ENCODE measurements around the gene CCDC122.
"Not testable (repeated sequence)": the region's sequence is repeated elsewhere in the genome, so short reads cannot be mapped to it uniquely, and the experiment has no call there.

The CCDC122 gene

DNA sequence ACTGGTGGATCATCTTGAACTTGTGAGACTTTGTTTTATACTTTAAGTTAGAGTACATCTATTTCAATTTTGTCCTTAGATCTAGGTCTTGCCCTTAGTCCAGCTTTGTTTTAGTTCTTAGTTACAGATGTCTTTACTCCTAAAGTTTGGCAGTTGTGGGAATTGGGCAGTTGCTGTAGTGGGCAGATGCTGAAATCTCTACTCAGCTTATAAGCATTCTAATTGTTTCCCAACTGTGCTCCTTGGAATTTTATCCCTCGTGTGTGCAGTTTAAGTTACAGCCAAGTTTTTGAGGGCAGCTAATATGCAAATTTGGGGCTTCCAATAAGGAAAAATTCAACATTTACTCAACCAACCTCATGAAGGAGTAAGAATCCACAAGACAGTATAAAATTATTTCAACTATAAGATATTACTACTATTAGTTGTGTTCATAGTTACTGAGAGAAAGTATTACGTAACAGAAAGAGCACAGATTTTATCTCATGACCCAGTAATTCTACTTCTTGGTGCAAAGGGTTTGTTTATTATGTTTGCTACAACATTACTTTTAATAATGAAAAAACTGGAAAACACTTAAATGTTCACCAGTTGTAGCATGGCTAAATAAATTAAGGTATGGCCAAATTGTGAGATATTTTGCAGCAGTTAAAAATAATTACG, 32.9 kb downstream of the CCDC122 start:
- Histone ChIP-seq H3K9me3 (ENCODE audit: control insufficient read depth, low read length) (peaks cover 16% of the 10 kb centered on the region), H3K36me3 (ENCODE audit: control insufficient read depth, insufficient read depth, low read length) (peaks cover 3% of the 10 kb centered on the region), H3K27ac (ENCODE audit: low read depth, low read length, severe bottlenecking) (no peak overlapping the region), H3K4me3 (ENCODE audit: extremely low read depth, insufficient read depth, low read length, poor library complexity, severe bottlenecking) (no peak overlapping the region), H3K4me1 (ENCODE audit: control insufficient read depth, insufficient read depth, low read length, poor library complexity, severe bottlenecking) (peaks cover 4% of the 10 kb centered on the region)
- no CpG with 5 or more reads among the region's 3 CpGs for WGBS, 2 experiments (ENCODE audit: insufficient coverage in 2 of 2)

DNA sequence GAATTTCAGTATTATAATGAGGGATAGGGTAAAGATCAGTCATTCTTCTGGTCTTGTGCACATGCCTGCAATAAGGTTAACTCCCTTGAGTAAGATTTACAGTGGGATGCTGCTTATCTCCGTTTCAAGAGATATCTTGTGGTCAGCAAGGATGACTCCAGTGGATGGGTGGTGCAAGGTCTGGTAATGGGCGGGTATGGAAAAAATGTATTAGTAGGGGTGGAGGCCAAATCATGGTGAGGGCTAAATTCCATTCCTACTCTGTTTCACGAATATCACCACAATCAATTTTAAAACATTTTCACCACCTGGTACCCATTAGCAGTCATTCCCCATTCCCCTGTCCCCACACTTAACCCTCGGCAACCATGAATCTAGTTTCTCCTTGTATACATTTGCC, 40.6 kb downstream of the CCDC122 start:
- no peak overlapping the region for H3K27ac ChIP-seq (ENCODE audit: low read depth, low read length, severe bottlenecking)
- H3K36me3 ChIP-seq (ENCODE audit: control insufficient read depth, insufficient read depth, low read length), result no peaks in the 10 kb centered on the region
- no peak overlapping the region for H3K4me3 ChIP-seq (ENCODE audit: extremely low read depth, insufficient read depth, low read length, poor library complexity, severe bottlenecking)
- 83 to 86% methylated on average over 1 to 2 of the region's 4 CpGs for WGBS, 2 experiments (ENCODE audit: insufficient coverage in 2 of 2)
- H3K9me3 ChIP-seq (ENCODE audit: control insufficient read depth, low read length), result no peaks in the 10 kb centered on the region
- H3K4me1 ChIP-seq (ENCODE audit: control insufficient read depth, insufficient read depth, low read length, poor library complexity, severe bottlenecking), result peaks cover 3% of the 10 kb centered on the region

DNA sequence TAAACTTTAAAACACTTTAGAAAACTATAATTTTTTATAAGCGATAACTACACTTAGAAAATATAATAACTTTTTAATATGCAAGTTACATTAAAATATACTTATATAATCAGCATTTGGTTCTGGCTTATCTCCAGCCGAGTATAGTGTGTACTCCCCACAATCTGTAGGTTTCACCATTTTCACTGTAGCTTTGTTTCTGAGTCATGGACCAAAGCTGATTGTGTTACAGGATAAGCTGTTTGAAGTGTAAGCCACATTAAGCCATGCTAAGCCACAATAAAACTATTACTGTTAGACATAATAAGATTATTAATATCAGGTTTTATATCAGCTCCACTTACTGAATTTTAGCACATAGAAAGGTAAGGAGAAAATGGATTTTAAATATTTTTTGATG, 43.8 kb downstream of the CCDC122 start:
- no peaks in the 10 kb centered on the region for H3K9me3 ChIP-seq (ENCODE audit: control insufficient read depth, low read length)
- WGBS, 2 experiments (ENCODE audit: insufficient coverage in 2 of 2), result no CpG with 5 or more reads among the region's 2 CpGs
- H3K27ac ChIP-seq (ENCODE audit: low read depth, low read length, severe bottlenecking), result no peak overlapping the region
- no peak overlapping the region for H3K4me3 ChIP-seq (ENCODE audit: extremely low read depth, insufficient read depth, low read length, poor library complexity, severe bottlenecking)
- peaks cover 3% of the 10 kb centered on the region for H3K4me1 ChIP-seq (ENCODE audit: control insufficient read depth, insufficient read depth, low read length, poor library complexity, severe bottlenecking)
- H3K36me3 ChIP-seq (ENCODE audit: control insufficient read depth, insufficient read depth, low read length), result no peaks in the 10 kb centered on the region

DNA sequence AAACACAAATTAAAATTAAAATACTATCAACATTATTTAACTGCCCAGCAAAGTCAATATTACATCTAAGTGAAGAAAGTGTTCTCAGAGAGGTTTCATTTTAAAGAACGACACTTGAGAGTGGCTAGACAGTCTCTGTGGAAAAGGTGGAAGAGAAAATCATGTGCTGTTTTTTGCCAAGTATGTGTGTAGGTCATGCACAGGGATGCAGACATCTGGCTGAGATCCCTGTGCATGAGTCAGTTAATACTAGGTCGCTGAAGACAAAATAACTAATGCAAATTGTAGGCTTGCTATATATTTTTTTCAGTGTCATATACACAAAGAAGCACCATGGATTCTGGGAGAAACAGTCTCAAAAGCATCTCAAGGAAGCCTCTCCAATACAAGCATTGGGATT, 48.5 kb downstream of the CCDC122 start:
- Histone ChIP-seq H3K4me3 (ENCODE audit: extremely low read depth, insufficient read depth, low read length, poor library complexity, severe bottlenecking) (no peak overlapping the region), H3K9me3 (ENCODE audit: control insufficient read depth, low read length) (no peaks in the 10 kb centered on the region), H3K36me3 (ENCODE audit: control insufficient read depth, insufficient read depth, low read length) (no peaks in the 10 kb centered on the region), H3K4me1 (ENCODE audit: control insufficient read depth, insufficient read depth, low read length, poor library complexity, severe bottlenecking) (no peaks in the 10 kb centered on the region), H3K27ac (ENCODE audit: low read depth, low read length, severe bottlenecking) (no peak overlapping the region)
- 100% methylated on average over 1 of the region's 2 CpGs; no CpG with 5 or more reads in 1 of the 2 experiments for WGBS, 2 experiments (ENCODE audit: insufficient coverage in 2 of 2)

DNA sequence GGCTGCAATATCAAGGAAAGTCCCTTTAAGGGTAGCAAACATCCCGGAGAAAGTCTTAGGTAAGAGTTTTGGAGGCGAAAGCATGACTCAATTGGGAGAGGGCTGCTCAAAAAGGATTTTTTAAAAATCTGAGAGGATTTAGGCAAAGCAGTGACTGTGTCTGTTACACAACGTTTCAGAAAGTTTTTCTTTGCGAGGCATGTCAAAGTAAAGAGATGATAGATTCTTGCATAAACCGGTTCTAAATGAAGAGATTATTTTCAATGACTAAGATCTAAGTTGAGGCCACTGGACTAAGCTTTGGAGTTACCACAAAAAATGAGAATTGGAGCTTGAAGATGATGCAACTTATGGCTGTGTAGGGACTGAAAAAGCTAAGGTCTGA, 49.1 kb downstream of the CCDC122 start:
- H3K27ac ChIP-seq (ENCODE audit: low read depth, low read length, severe bottlenecking), result no peak overlapping the region
- 88 to 91% methylated on average over 5 of the region's 5 CpGs for WGBS, 2 experiments (ENCODE audit: insufficient coverage in 2 of 2)

DNA sequence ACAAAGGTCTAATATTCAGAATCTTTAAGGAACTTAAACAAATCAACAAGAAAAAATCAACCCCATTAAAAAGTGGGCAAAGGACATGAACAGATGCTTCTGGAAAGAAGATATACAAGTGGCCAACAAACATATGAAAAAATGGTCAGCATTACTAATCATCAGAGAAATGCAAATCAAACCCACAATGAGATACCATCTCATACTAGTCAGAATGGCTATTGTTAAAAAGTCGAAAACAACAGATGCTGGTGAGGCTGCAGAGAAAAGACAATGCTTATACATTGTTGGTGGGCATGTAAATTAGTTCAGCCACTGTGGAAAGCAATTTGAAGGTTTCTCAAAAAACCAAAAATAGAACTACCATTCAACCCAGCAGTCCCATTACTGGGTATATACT, 54.9 kb downstream of the CCDC122 start:
- not testable (repeated sequence) for H3K9me3 ChIP-seq (ENCODE audit: control insufficient read depth, low read length); H3K27ac ChIP-seq (ENCODE audit: low read depth, low read length, severe bottlenecking); H3K4me3 ChIP-seq (ENCODE audit: extremely low read depth, insufficient read depth, low read length, poor library complexity, severe bottlenecking); H3K4me1 ChIP-seq (ENCODE audit: control insufficient read depth, insufficient read depth, low read length, poor library complexity, severe bottlenecking); H3K36me3 ChIP-seq (ENCODE audit: control insufficient read depth, insufficient read depth, low read length)
- no CpG with 5 or more reads among the region's 1 CpG for WGBS, 2 experiments (ENCODE audit: insufficient coverage in 2 of 2)

More for the DNA sequence above, 49.1 kb downstream of the CCDC122 start:
- H3K36me3 ChIP-seq (ENCODE audit: control insufficient read depth, insufficient read depth, low read length), result no peaks in the 10 kb centered on the region
- no peaks in the 10 kb centered on the region for H3K9me3 ChIP-seq (ENCODE audit: control insufficient read depth, low read length)
- H3K4me3 ChIP-seq (ENCODE audit: extremely low read depth, insufficient read depth, low read length, poor library complexity, severe bottlenecking), result no peak overlapping the region
- H3K4me1 ChIP-seq (ENCODE audit: control insufficient read depth, insufficient read depth, low read length, poor library complexity, severe bottlenecking), result no peaks in the 10 kb centered on the region

DNA sequence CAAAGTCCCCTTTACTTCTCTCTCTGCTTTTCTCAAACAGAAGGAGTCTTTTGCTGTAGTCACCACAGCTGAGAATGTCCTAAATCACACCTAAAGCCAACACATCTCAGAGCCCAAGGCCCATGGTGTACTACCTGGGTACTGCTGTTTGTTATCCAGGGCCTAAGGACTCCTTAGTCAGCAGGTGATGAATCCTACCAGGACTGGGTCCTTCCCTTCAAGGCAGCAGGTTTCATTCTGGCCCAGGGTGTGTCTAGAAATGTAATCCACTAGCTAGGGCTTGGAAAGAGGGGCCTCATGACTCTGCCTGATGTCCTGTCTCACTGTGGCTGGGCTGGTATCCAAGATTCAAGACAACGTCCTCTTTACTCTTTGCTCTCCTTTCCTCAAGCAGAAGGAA, 56.6 kb downstream of the CCDC122 start:
- H3K36me3 ChIP-seq (ENCODE audit: control insufficient read depth, insufficient read depth, low read length), result no peaks in the 10 kb centered on the region
- 71 to 100% methylated on average over 1 of the region's 1 CpG for WGBS, 2 experiments (ENCODE audit: insufficient coverage in 2 of 2)

DNA sequence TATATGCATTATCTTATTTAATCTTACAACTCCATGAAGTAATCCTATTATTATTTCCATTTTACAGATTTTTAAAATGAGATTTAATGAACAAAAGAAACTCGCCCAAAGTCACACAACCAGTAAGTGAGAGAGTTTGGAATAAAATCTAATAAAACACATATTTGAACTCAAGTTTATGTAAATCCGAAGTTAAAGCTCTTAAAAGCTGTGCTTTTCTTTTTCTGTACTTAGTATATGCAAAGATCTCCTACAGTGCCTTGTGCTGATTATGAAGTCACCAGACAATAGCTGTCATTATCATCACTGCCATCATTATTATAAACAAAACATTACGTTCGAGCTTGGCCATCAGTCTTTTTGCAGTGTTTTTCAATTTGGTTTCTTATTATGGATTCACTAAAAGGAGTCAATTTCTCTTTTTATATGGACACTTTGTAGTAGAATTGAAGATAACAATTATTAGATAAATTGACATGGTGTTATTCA, 63.1 kb downstream of the CCDC122 start:
- 83% methylated on average over 2 of the region's 4 CpGs; no CpG with 5 or more reads in 1 of the 2 experiments for WGBS, 2 experiments (ENCODE audit: insufficient coverage in 2 of 2)
- Histone ChIP-seq H3K27ac (ENCODE audit: low read depth, low read length, severe bottlenecking) (no peak overlapping the region), H3K9me3 (ENCODE audit: control insufficient read depth, low read length) (no peaks in the 10 kb centered on the region), H3K36me3 (ENCODE audit: control insufficient read depth, insufficient read depth, low read length) (no peaks in the 10 kb centered on the region), H3K4me1 (ENCODE audit: control insufficient read depth, insufficient read depth, low read length, poor library complexity, severe bottlenecking) (peaks cover 25% of the 10 kb centered on the region), H3K4me3 (ENCODE audit: extremely low read depth, insufficient read depth, low read length, poor library complexity, severe bottlenecking) (no peak overlapping the region)

More for the DNA sequence above, 56.6 kb downstream of the CCDC122 start:
- no peak overlapping the region for H3K27ac ChIP-seq (ENCODE audit: low read depth, low read length, severe bottlenecking)
- no peaks in the 10 kb centered on the region for H3K4me1 ChIP-seq (ENCODE audit: control insufficient read depth, insufficient read depth, low read length, poor library complexity, severe bottlenecking)
- no peak overlapping the region for H3K4me3 ChIP-seq (ENCODE audit: extremely low read depth, insufficient read depth, low read length, poor library complexity, severe bottlenecking)
- H3K9me3 ChIP-seq (ENCODE audit: control insufficient read depth, low read length), result no peaks in the 10 kb centered on the region

DNA sequence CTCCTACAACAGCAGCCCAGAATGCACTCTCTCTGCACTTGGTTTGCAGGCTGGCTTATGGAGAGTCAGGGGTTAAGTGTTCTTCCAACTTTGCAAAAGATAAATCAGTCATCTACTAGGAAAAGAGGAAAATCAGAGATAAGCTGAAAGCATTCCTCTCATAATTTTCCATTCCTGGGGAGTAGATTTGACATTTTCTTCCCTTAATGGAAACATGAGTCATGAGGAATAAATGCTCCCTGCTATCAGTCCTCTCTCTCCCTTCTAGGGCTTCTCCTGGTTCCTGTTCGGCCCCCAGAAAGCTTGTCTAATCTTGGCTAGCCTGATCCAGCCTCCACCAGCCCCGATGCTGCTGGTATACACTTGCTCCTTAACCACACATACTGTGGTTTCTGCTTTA, 64.3 kb downstream of the CCDC122 start:
- Histone ChIP-seq H3K4me1 (ENCODE audit: control insufficient read depth, insufficient read depth, low read length, poor library complexity, severe bottlenecking) (peaks cover 25% of the 10 kb centered on the region), H3K4me3 (ENCODE audit: extremely low read depth, insufficient read depth, low read length, poor library complexity, severe bottlenecking) (no peak overlapping the region), H3K27ac (ENCODE audit: low read depth, low read length, severe bottlenecking) (peak overlapping the region; percentile 86), H3K36me3 (ENCODE audit: control insufficient read depth, insufficient read depth, low read length) (no peaks in the 10 kb centered on the region), H3K9me3 (ENCODE audit: control insufficient read depth, low read length) (no peaks in the 10 kb centered on the region)
- 10 to 40% methylated on average over 2 of the region's 2 CpGs for WGBS, 2 experiments (ENCODE audit: insufficient coverage in 2 of 2)

DNA sequence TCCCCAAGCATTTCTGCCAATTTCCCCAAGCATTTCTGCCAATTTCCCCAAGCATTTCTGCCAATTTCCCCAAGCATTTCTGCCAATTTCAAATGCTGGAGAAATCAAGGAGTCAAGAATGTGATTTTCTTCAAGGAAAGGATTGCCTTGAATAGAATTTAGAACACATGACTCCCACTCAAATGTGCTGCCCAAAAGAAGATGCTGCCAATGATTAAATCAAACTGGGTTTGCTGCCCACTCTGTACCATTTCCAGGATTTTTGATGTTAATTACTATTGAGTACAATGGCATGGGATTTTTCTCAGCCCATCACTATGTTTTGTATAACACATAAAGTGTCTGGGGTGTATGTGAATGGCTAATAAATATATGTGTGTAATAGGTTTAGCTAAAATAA, 70.9 kb downstream of the CCDC122 start:
- H3K36me3 ChIP-seq (ENCODE audit: control insufficient read depth, insufficient read depth, low read length), result no peaks in the 10 kb centered on the region
- no peaks in the 10 kb centered on the region for H3K9me3 ChIP-seq (ENCODE audit: control insufficient read depth, low read length)
- H3K4me1 ChIP-seq (ENCODE audit: control insufficient read depth, insufficient read depth, low read length, poor library complexity, severe bottlenecking), result peaks cover 6% of the 10 kb centered on the region
- no peak overlapping the region for H3K4me3 ChIP-seq (ENCODE audit: extremely low read depth, insufficient read depth, low read length, poor library complexity, severe bottlenecking)
- H3K27ac ChIP-seq (ENCODE audit: low read depth, low read length, severe bottlenecking), result no peak overlapping the region

DNA sequence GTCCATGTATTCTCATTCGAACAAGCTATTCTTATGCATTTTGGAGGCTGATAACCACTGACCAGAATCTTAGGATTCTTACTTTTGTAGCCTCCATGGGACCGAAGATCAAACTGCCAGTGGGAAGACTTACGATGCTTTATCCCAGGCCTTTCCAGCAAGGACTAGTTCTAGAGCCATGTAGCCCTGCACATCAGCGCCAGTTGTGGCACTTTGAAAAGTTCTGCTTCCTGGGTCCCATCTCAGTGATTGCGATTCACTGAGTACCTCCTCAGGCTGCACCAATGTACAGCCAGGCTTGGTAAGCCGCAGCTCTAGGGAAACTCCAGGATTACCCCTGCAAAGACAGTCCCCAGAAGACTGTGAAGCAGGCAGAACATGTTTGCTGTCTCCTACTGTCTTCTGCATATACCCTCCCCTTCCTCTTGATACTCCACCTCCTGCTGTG, 73.8 kb downstream of the CCDC122 start:
- H3K4me3 ChIP-seq (ENCODE audit: extremely low read depth, insufficient read depth, low read length, poor library complexity, severe bottlenecking), result no peak overlapping the region
- WGBS, 2 experiments (ENCODE audit: insufficient coverage in 2 of 2), result 80 to 90% methylated on average over 5 to 6 of the region's 6 CpGs
- H3K27ac ChIP-seq (ENCODE audit: low read depth, low read length, severe bottlenecking), result peak overlapping the region; percentile 36
- no peaks in the 10 kb centered on the region for H3K9me3 ChIP-seq (ENCODE audit: control insufficient read depth, low read length)
- H3K4me1 ChIP-seq (ENCODE audit: control insufficient read depth, insufficient read depth, low read length, poor library complexity, severe bottlenecking), result peaks cover 4% of the 10 kb centered on the region
- no peaks in the 10 kb centered on the region for H3K36me3 ChIP-seq (ENCODE audit: control insufficient read depth, insufficient read depth, low read length)
